ENCODE results near the gene PDE8B.

The PDE8B gene

GRCh38 chr5:77280036-77280435 is 69.6 kb downstream of the PDE8B start:
- H3K9ac ChIP-seq (ENCODE audit: low read length): no peak overlapping the region
- H3K27me3 ChIP-seq (replicated peaks; ENCODE audit: insufficient read depth, low read length): no peaks in the 10 kb centered on the region
- no peak overlapping the region for H3K4me2 ChIP-seq (ENCODE audit: low read depth, low read length)
- H2AFZ ChIP-seq (ENCODE audit: low read length): no peak overlapping the region
- H3K27ac ChIP-seq (ENCODE audit: low read length): no peak overlapping the region
- H3K36me3 ChIP-seq (replicated peaks; ENCODE audit: insufficient read depth, low read length): no peaks in the 10 kb centered on the region
- no peaks in the 10 kb centered on the region for H3K4me1 ChIP-seq (ENCODE audit: low read length)
- no peak for DNase-seq
- H3K9me2 ChIP-seq (replicated peaks; ENCODE audit: insufficient read depth, low read length): no peaks in the 10 kb centered on the region
- no peaks in the 10 kb centered on the region for H3F3A ChIP-seq (ENCODE audit: insufficient read depth, low read length)
- H3K4me3 ChIP-seq (ENCODE audit: low read length): no peak overlapping the region
- no peaks in the 10 kb centered on the region for H3K79me2 ChIP-seq (ENCODE audit: low read length)
- TF ChIP-seq EZH2phosphoT487 (IDR thresholded peaks at IDR 0.05; ENCODE audit: low read length): no peak
- no peak for TF ChIP-seq EZH2 (optimal IDR thresholded peaks at IDR 0.05; ENCODE audit: low read depth, low read length)
- no peak for TF ChIP-seq CTCF (IDR thresholded peaks at IDR 0.05; ENCODE audit: low read length)
- H3K9me3 ChIP-seq (replicated peaks; ENCODE audit: insufficient read depth, low read length): no peaks in the 10 kb centered on the region
- no peaks in the 10 kb centered on the region for H4K20me1 ChIP-seq (ENCODE audit: insufficient read depth, low read length)

GRCh38 chr5:77281969-77282336 is 71.5 kb downstream of the PDE8B start:
- no peaks in the 10 kb centered on the region for H3F3A ChIP-seq (ENCODE audit: insufficient read depth, low read length)
- H3K36me3 ChIP-seq (replicated peaks; ENCODE audit: insufficient read depth, low read length): no peaks in the 10 kb centered on the region
- H4K20me1 ChIP-seq (ENCODE audit: insufficient read depth, low read length): no peaks in the 10 kb centered on the region
- no peak overlapping the region for H3K27ac ChIP-seq (ENCODE audit: low read length)
- H3K79me2 ChIP-seq (ENCODE audit: low read length): no peaks in the 10 kb centered on the region
- no peaks in the 10 kb centered on the region for H3K9me3 ChIP-seq (replicated peaks; ENCODE audit: insufficient read depth, low read length)
- no peak overlapping the region for H3K4me2 ChIP-seq (ENCODE audit: low read depth, low read length)
- H3K4me1 ChIP-seq (ENCODE audit: low read length): no peaks in the 10 kb centered on the region
- no peaks in the 10 kb centered on the region for H3K9me2 ChIP-seq (replicated peaks; ENCODE audit: insufficient read depth, low read length)
- TF ChIP-seq EZH2 (optimal IDR thresholded peaks at IDR 0.05; ENCODE audit: low read depth, low read length) (no peak), EZH2phosphoT487 (IDR thresholded peaks at IDR 0.05; ENCODE audit: low read length) (no peak), CTCF (IDR thresholded peaks at IDR 0.05; ENCODE audit: low read length) (no peak)
- DNase-seq: no peak
- H3K9ac ChIP-seq (ENCODE audit: low read length): no peak overlapping the region
- no peak overlapping the region for H3K4me3 ChIP-seq (ENCODE audit: low read length)
- H3K27me3 ChIP-seq (replicated peaks; ENCODE audit: insufficient read depth, low read length): no peaks in the 10 kb centered on the region
- H2AFZ ChIP-seq (ENCODE audit: low read length): no peak overlapping the region

GRCh38 chr5:77282337-77283027 is 72.0 kb downstream of the PDE8B start:
- Histone ChIP-seq H3K27me3 (replicated peaks; ENCODE audit: insufficient read depth, low read length) (no peaks in the 10 kb centered on the region), H3K4me3 (ENCODE audit: low read length) (no peak overlapping the region), H3K9ac (ENCODE audit: low read length) (no peak overlapping the region), H3K4me1 (ENCODE audit: low read length) (no peaks in the 10 kb centered on the region), H3K27ac (ENCODE audit: low read length) (no peak overlapping the region), H3F3A (ENCODE audit: insufficient read depth, low read length) (no peaks in the 10 kb centered on the region), H3K9me2 (replicated peaks; ENCODE audit: insufficient read depth, low read length) (no peaks in the 10 kb centered on the region), H4K20me1 (ENCODE audit: insufficient read depth, low read length) (no peaks in the 10 kb centered on the region), H3K4me2 (ENCODE audit: low read depth, low read length) (no peak overlapping the region), H3K79me2 (ENCODE audit: low read length) (no peaks in the 10 kb centered on the region), H3K36me3 (replicated peaks; ENCODE audit: insufficient read depth, low read length) (no peaks in the 10 kb centered on the region), H2AFZ (ENCODE audit: low read length) (no peak overlapping the region), H3K9me3 (replicated peaks; ENCODE audit: insufficient read depth, low read length) (no peaks in the 10 kb centered on the region)
- TF ChIP-seq EZH2 (optimal IDR thresholded peaks at IDR 0.05; ENCODE audit: low read depth, low read length): no peak
- no peak for TF ChIP-seq CTCF (IDR thresholded peaks at IDR 0.05; ENCODE audit: low read length)
- TF ChIP-seq EZH2phosphoT487 (IDR thresholded peaks at IDR 0.05; ENCODE audit: low read length): no peak
- DNase-seq: no peak

All from MM.1S (cell line).